HS-5 (cell line): ENCODE measurements around the gene NAP1L3.

ENCODE experiments used
- DNase-seq: peaks from one replicate; pipeline ENCODE4 v3.0.0-alpha.2; 2012; ENCODE audit warnings: low read depth

Gene NAP1L3, protein sequence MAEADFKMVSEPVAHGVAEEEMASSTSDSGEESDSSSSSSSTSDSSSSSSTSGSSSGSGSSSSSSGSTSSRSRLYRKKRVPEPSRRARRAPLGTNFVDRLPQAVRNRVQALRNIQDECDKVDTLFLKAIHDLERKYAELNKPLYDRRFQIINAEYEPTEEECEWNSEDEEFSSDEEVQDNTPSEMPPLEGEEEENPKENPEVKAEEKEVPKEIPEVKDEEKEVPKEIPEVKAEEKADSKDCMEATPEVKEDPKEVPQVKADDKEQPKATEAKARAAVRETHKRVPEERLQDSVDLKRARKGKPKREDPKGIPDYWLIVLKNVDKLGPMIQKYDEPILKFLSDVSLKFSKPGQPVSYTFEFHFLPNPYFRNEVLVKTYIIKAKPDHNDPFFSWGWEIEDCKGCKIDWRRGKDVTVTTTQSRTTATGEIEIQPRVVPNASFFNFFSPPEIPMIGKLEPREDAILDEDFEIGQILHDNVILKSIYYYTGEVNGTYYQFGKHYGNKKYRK

GRCh38 chrX:93673056-93673868, at the start of gene NAP1L3:
NAP1L3 (minus strand) TSS chrX:93673578; CDS start chrX:93673304, 274 bp downstream.
- no peak for DNase-seq

- no peak for DNase-seq
These were observed 37.7 kb upstream of the NAP1L3 start for GRCh38 chrX:93711076-93711475.

- DNase-seq, result no peak
These were observed 30.3 kb upstream of the NAP1L3 start for GRCh38 chrX:93703701-93704100.

DNA sequence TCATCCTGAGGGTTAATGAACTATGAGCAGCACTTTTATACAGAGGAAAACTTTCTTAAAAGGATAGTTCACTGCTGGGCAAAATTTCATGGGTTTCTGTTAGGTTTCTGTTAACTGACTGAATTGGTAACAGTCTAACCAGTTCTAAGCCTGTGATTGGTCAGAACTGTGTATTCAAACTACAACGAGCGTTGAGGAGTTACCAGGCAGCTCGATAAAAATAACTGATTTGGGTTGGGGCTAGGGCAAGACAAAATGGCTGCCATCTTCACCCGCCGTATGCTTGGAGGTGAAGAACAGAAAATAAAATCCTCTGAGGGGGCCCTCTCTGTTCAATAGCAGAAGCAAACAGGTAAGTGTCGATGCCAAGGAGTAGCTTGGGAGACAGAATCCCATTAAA, 22.6 kb upstream of the NAP1L3 start:
- no peak for DNase-seq

GRCh38 chrX:93673869-93674271, 492 bp upstream of the NAP1L3 start, which contains the start of gene FAM133A:
FAM133A (plus strand) TSS chrX:93674206; CDS start chrX:93709420, 35,214 bp downstream.
- no peak for DNase-seq

DNA sequence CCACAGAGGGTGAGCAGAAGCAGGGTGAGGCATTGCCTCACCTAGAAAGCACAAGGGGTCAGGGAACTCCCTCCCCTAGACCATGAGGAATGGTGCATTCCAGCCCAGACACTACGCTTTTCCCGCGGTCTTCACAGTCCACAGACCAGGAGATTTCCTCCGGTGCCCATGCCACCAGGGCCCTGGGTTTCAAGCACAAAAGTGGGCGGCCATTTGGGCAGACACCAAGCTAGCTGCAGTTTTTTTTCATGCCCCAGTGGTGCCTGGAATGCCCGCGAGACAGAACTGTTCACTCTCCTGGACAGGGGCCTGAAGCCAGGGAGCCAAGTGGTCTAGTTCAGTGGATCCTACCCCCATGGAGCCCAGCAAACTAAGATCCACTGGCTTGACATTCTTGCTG, 12.8 kb downstream of the NAP1L3 start:
- no peak for DNase-seq

DNA sequence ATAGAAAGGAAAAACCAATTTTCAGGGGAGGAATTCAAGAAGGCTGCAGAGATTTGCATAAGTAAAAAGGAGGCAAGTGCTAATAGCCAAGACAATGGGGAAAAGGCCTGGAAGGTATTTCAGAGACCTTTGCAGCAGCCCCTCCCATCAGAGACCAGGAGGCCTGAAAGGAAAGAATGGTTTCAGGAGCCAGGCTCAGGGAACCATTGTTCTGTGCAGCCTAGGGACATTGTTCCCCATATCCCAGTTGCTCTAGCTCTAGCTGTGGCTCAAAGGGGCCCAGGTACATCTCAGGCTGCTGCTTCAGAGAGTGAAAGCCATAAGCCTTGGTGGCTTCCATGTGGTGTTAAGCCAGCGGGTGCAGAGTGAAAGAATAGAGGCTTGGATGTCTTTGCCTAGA, 24.0 kb downstream of the NAP1L3 start:
- no peak for DNase-seq

DNA sequence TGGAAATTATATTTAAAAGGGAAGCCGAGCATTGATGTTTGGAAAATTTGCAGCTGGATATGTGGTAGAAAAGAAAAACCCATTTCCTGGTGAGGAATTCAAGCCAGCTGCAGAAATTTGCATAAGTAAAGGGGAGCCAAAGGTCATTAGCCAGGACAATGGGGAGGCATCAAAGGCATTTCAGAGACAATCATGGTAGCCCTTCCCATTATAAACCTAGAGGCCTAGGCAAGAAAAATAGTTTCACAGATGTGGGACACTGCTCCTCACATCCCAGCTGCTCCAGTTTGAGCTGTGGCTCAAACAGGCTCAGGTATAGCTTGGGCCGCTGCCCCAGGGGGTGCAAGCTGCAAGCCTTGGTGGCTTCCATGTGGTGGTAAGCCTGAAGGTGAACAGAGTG, 35.8 kb downstream of the NAP1L3 start:
- no peak for DNase-seq
